ENCODE data around the gene PRR5L.

Gene PRR5L

DNA sequence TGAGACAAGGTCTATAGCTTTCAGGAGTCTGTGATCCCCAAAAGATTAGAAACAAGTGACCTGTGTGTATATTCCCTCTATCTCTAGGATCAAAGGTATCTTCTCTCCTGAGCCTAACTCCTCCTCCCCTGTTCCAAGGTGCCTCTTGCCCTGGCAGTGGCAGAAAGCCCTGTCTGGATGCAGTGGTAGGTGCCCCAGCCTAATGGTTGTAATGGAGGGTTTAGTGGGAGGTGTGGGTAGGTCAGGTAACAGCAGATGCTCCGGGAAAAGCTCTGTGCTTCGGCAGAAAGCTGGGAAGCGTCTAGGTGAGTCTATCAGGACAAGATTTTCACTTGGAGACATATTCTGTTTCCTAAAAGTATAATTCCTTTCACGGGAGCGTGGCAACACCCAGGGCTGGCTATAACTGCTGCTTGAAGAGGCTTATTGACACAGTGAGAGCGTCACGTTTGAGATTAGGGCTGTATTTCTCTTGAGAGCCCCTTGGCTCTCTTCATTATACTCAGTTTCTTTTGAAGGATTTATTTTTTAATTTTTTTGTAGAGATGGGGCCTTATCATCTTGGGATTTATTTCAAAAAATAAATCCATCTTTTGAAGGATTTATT, 49.5 kb downstream of the PRR5L start:
- TF ChIP-seq EZH2phosphoT487 (IDR thresholded peaks at IDR 0.05; ENCODE audit: borderline replicate concordance, low read length): no peak
- TF ChIP-seq, protein P1, sequence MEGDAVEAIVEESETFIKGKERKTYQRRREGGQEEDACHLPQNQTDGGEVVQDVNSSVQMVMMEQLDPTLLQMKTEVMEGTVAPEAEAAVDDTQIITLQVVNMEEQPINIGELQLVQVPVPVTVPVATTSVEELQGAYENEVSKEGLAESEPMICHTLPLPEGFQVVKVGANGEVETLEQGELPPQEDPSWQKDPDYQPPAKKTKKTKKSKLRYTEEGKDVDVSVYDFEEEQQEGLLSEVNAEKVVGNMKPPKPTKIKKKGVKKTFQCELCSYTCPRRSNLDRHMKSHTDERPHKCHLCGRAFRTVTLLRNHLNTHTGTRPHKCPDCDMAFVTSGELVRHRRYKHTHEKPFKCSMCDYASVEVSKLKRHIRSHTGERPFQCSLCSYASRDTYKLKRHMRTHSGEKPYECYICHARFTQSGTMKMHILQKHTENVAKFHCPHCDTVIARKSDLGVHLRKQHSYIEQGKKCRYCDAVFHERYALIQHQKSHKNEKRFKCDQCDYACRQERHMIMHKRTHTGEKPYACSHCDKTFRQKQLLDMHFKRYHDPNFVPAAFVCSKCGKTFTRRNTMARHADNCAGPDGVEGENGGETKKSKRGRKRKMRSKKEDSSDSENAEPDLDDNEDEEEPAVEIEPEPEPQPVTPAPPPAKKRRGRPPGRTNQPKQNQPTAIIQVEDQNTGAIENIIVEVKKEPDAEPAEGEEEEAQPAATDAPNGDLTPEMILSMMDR (IDR thresholded peaks at IDR 0.05; ENCODE audit: low read depth, low read length, poor library complexity, severe bottlenecking): no peak
- H3K27me3 ChIP-seq (ENCODE audit: control insufficient read depth, low read length): no peaks in the 10 kb centered on the region
- no peaks in the 10 kb centered on the region for H3K4me1 ChIP-seq (ENCODE audit: control insufficient read depth, low read length)
- no peaks in the 10 kb centered on the region for H3K79me2 ChIP-seq (ENCODE audit: control insufficient read depth, low read length)
- no peak overlapping the region for H3K4me2 ChIP-seq (ENCODE audit: low read length)
- H3K9me3 ChIP-seq (ENCODE audit: control insufficient read depth, insufficient read depth, low read length): no peaks in the 10 kb centered on the region
- no peak overlapping the region for H3K27ac ChIP-seq (ENCODE audit: low read depth, low read length)
- no peak overlapping the region for H3K4me3 ChIP-seq (ENCODE audit: low read length)
- H4K20me1 ChIP-seq (ENCODE audit: control insufficient read depth, insufficient read depth, low read depth, low read length): no peaks in the 10 kb centered on the region
- no peaks in the 10 kb centered on the region for H3K36me3 ChIP-seq (ENCODE audit: control insufficient read depth, low read length)
- H3F3A ChIP-seq (ENCODE audit: control insufficient read depth, insufficient read depth): no peaks in the 10 kb centered on the region
- H3K9me2 ChIP-seq (replicated peaks; ENCODE audit: control insufficient read depth, low read length): no peaks in the 10 kb centered on the region

DNA sequence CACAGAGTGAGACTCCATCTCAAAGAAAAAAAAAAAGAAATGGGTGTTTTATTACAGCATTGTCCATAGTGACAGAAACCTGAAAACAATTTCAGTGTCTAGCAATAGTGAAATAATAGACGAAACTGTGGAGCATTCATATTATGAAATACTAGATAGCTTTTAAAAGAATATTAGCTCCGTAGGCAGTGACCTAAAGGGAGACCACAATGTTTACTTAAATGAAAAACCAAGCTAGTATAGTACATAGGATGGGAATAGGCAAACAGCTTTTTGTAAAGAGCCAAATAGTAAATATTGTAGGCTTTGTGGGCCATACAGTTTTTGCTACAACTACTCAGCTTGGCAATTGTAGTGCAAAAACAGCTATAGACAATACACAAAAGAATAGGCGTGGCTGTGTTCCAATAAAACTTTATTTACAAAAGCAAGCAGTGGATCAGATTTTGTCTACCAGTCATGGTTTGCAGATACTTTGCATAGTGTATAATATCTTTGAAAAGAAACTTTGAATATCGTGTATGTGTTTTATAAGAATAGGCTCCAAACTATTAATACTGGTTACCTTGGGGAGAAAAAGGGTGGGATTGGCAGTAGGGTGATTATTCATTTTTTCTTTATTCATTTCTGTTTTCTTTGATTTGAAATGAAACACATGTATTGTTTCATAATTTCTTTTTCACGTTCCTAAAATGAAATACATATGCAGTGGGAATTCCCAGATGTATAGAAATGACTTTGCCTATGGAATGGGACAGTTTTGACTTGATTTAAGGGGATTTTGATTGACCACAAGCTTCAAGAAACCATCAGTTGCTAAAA, 50.7 kb downstream of the PRR5L start:
- TF ChIP-seq EZH2phosphoT487 (IDR thresholded peaks at IDR 0.05; ENCODE audit: borderline replicate concordance, low read length): no peak
- TF ChIP-seq, protein P1 (IDR thresholded peaks at IDR 0.05; ENCODE audit: low read depth, low read length, poor library complexity, severe bottlenecking): no peak
- Histone ChIP-seq H3K4me3 (ENCODE audit: low read length) (no peak overlapping the region), H3F3A (ENCODE audit: control insufficient read depth, insufficient read depth) (no peaks in the 10 kb centered on the region)

DNA sequence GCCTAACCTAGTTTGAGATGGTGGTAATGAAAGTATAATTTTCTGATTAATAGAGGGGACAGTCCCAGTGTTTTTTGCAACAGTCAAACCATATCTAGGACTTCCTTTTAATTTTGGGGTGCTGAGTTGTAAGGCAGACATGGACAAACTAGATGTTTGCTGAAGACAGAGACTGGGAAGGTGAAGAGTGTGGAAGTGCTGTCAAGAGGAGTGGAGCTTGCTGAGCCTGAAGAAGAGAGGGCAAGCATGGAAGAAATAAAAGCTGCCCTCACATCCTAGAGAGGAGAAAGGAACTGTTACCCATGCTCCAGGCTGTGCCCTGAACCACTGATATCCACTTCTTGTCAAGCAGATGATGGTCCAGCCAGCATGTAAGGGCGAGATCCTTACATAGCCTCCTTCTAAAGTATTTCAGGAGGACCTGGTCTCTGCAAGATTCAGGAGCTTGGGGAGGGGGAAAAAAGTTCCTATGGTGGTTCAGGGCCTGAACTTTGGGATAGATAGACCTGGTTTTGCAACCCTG, 51.4 kb downstream of the PRR5L start:
- no peaks in the 10 kb centered on the region for H4K20me1 ChIP-seq (ENCODE audit: control insufficient read depth, insufficient read depth, low read depth, low read length)
- no peaks in the 10 kb centered on the region for H3K4me1 ChIP-seq (ENCODE audit: control insufficient read depth, low read length)
- H3K9me3 ChIP-seq (ENCODE audit: control insufficient read depth, insufficient read depth, low read length): no peaks in the 10 kb centered on the region
- H3K4me2 ChIP-seq (ENCODE audit: low read length): no peak overlapping the region
- no peaks in the 10 kb centered on the region for H3K9me2 ChIP-seq (replicated peaks; ENCODE audit: control insufficient read depth, low read length)
- H3K36me3 ChIP-seq (ENCODE audit: control insufficient read depth, low read length): no peaks in the 10 kb centered on the region
- no peaks in the 10 kb centered on the region for H3K27me3 ChIP-seq (ENCODE audit: control insufficient read depth, low read length)
- H3F3A ChIP-seq (ENCODE audit: control insufficient read depth, insufficient read depth): no peaks in the 10 kb centered on the region
- no peaks in the 10 kb centered on the region for H3K79me2 ChIP-seq (ENCODE audit: control insufficient read depth, low read length)
- TF ChIP-seq, protein P1 (IDR thresholded peaks at IDR 0.05; ENCODE audit: low read depth, low read length, poor library complexity, severe bottlenecking): no peak
- no peak overlapping the region for H3K4me3 ChIP-seq (ENCODE audit: low read length)
- no peak overlapping the region for H3K27ac ChIP-seq (ENCODE audit: low read depth, low read length)

More for the DNA sequence above, 50.7 kb downstream of the PRR5L start:
- H3K79me2 ChIP-seq (ENCODE audit: control insufficient read depth, low read length): no peaks in the 10 kb centered on the region
- no peaks in the 10 kb centered on the region for H3K4me1 ChIP-seq (ENCODE audit: control insufficient read depth, low read length)
- no peaks in the 10 kb centered on the region for H3K36me3 ChIP-seq (ENCODE audit: control insufficient read depth, low read length)
- no peaks in the 10 kb centered on the region for H3K9me2 ChIP-seq (replicated peaks; ENCODE audit: control insufficient read depth, low read length)
- no peaks in the 10 kb centered on the region for H3K9me3 ChIP-seq (ENCODE audit: control insufficient read depth, insufficient read depth, low read length)
- H3K4me2 ChIP-seq (ENCODE audit: low read length): no peak overlapping the region
- H4K20me1 ChIP-seq (ENCODE audit: control insufficient read depth, insufficient read depth, low read depth, low read length): no peaks in the 10 kb centered on the region
- no peak overlapping the region for H3K27ac ChIP-seq (ENCODE audit: low read depth, low read length)
- H3K27me3 ChIP-seq (ENCODE audit: control insufficient read depth, low read length): no peaks in the 10 kb centered on the region
